ENCODE data around the gene HYOU1.

The HYOU1 gene

DNA sequence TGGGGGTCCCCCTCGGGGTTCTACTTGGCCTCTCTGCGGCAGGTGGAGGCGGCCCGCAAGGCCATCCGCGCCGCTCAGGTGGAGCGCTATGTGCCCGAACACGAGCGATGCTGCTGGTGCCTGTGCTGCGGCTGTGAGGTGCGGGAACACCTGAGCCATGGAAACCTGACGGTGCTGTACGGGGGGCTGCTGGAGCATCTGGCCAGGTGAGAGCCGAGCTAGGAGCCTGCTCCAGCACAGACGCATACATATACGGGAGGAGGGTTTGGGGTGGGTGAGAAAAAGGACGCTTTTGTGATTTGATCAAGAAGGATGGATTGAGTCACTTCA lies 58.7 kb downstream of the HYOU1 start:
- no peak for DNase-seq (ENCODE audit: extremely low read depth, low read depth)
- H3K4me3 ChIP-seq (replicated peaks; ENCODE audit: low read depth, low read length), result peak overlapping the region; percentile 89
- TF ChIP-seq, protein P1, sequence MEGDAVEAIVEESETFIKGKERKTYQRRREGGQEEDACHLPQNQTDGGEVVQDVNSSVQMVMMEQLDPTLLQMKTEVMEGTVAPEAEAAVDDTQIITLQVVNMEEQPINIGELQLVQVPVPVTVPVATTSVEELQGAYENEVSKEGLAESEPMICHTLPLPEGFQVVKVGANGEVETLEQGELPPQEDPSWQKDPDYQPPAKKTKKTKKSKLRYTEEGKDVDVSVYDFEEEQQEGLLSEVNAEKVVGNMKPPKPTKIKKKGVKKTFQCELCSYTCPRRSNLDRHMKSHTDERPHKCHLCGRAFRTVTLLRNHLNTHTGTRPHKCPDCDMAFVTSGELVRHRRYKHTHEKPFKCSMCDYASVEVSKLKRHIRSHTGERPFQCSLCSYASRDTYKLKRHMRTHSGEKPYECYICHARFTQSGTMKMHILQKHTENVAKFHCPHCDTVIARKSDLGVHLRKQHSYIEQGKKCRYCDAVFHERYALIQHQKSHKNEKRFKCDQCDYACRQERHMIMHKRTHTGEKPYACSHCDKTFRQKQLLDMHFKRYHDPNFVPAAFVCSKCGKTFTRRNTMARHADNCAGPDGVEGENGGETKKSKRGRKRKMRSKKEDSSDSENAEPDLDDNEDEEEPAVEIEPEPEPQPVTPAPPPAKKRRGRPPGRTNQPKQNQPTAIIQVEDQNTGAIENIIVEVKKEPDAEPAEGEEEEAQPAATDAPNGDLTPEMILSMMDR (IDR thresholded peaks at IDR 0.05; ENCODE audit: low read depth, low read length, missing control alignments), result no peak

DNA sequence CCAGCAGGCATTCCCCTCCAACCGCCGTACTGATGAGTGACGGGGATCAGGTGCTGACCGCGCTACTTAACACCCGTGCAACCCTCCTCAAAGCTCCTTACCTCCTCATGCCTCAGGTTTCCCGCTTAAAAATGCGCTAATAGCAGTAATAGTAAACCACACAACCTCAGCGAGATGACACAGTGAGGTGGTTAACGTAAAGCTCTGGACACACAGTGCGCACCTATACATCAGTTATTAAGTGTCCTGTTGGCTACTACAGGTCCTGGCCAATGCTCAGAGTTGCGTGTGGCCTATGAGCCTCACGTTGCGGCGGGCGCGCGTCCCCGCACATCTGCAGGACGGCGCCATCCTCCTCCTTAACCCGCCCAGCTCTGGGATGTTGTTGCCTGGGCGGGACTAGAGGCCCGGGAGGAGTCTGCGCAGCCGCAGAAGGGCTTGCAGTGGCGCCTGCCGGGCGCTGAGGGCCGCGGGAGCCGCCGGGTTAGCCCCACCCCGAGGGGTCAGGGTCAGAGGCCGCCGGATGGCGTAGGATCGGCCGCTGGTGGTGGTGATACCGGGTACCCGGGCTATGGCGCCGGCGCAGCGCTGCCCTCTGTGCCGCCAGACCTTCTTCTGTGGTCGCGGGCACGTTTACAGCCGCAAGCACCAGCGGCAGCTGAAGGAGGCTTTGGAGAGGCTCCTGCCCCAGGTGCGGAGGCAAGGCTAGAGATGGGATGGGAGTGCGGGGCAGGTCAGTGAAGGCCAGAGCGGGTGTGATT lies 59.2 kb downstream of the HYOU1 start, which contains the start of gene CENATAC:
Gene CENATAC (plus strand): TSS at position 512 of the 761 bp plus-strand sequence. CDS start 60 bp downstream, at position 572.
- H3K4me3 ChIP-seq (replicated peaks; ENCODE audit: low read depth, low read length), result peak within 1 kb of the TSS; percentile 89
- DNase-seq (ENCODE audit: extremely low read depth, low read depth), result peak; percentile 52
- TF ChIP-seq, protein P1 (IDR thresholded peaks at IDR 0.05; ENCODE audit: low read depth, low read length, missing control alignments), result no peak

DNA sequence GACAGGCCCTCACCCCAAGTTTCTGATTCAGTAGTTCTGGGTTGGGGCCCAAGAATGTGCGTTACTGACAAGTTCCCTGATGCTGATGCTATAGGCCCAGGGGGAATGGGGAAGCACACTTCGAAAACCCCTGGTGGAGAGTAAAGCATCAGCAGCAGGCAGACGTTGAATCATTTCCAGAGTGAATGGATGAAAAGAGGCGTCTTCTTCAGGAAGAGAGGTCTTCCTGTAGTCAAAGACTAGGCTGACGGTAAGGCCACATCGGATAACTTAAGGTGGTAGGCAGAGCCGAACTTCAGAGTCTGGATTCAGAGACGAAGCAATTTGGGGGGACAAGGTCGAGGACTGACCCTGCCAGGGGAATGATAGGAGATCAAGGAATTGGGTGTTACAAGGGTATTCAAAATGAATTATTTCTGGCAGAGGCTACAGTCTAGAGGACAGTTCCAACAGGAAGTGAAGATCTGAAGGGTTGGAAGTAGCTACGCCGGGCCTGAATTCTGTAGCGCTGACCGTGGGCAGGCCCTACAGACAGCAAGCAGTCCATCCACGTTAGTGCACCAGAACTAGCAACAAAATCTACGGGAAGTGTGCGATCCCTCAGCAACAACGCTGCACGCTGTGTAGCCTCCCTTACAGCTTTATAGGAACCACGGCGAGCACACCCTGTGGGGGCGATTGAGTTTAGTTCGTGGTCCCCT lies 59.9 kb downstream of the HYOU1 start:
- TF ChIP-seq, protein P1 (IDR thresholded peaks at IDR 0.05; ENCODE audit: low read depth, low read length, missing control alignments), result peak; percentile 18
- DNase-seq (ENCODE audit: extremely low read depth, low read depth), result no peak
- H3K4me3 ChIP-seq (replicated peaks; ENCODE audit: low read depth, low read length), result peak overlapping the region; percentile 89
